Forelimb muscle (tissue), 1 donor: ENCODE results near the gene MEST. TPM values are rescaled to one million over a fixed set of nuclear protein-coding genes. Genes with fewer than 3 reads are reported as not detected.
"Not testable (repeated sequence)": the region's sequence is repeated elsewhere in the genome, so short reads cannot be mapped to it uniquely, and the experiment has no call there.

Source experiments
- DNase-seq: peaks from one replicate; pipeline ENCODE4 v3.0.0-alpha.2; 2013; ENCODE audit warnings: low read depth
- polyA plus RNA-seq: library from polyadenylated mRNA; unstranded; fragments of 120-200 nt; gene quantifications from one replicate; pipeline ENCODE4 v1.2.1, GENCODE V29; 2013; ENCODE audit not compliant: insufficient read length

MEST gene
- polyA plus RNA-seq, 1 donor = 810 TPM

- no peak for DNase-seq
These were observed 29.5 kb downstream of the MEST start for GRCh38 chr7:130521258-130521951.

- DNase-seq = not testable (repeated sequence)
These were observed 31.7 kb downstream of the MEST start for GRCh38 chr7:130523519-130524125.

DNA sequence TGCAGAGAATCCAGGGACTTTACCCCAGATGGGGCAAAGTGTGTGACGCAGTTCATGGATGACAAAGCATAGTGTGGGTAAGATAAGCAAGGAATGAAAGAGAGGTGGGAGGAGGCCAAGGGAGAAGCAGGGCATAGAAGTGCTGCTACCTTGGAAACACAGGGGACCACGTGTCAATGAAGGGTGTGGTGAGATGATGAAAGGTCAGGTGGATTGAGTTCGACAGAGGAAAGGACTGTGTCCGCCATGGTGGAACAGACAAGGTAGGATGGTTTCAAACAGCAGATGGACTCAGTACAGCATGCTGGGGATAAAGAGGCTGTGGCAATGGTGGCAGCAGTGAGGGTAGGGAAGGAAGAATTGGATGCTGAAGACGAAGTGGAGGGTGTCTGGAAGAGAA is 32.7 kb downstream of the MEST start:
- DNase-seq = no peak

- not testable (repeated sequence) for DNase-seq
These were observed 36.0 kb downstream of the MEST start for GRCh38 chr7:130527752-130528355.

DNA sequence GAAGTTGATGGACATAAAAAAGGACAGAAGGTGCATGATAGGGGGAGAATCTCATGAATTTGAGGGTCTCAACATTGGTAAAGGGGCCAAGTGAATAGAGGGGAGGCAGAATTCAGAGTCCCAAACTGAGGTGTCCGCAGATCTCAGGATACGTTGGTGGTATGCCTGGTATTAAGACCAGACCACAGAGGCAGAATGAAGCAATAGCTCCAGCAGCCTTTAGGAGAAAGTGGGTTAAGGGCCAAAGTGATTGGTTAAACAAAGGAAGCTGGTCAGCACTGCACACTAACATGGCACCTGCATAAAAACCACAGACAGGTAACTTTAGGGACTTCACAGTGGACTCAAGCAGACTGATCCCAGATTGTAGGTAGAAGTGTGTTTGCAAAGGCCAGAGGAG is 37.5 kb downstream of the MEST start:
- DNase-seq = no peak

GRCh38 chr7:130537894-130538293 is 46.0 kb downstream of the MEST start:
- not testable (repeated sequence) for DNase-seq

DNA sequence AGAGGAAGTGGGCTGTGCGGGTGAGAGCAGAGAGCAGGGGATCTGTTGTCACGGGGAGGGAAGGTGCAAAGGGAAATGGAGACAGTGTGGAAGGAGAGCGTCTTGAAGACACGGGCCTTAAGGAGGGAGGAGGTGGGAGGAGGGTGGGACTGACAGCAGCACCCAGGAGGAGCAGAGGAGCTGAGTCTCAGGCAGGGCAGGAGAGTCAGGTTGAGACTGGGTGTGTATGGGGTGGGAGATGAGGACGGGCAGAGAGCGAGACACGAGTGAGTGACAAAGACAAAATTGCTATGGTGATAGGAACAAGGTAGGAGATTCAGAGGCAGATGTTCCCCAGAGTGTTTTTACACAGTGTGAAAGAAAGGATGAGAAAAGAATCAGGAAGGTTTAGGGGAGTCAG is 49.4 kb downstream of the MEST start:
- DNase-seq = not testable (repeated sequence)

DNA sequence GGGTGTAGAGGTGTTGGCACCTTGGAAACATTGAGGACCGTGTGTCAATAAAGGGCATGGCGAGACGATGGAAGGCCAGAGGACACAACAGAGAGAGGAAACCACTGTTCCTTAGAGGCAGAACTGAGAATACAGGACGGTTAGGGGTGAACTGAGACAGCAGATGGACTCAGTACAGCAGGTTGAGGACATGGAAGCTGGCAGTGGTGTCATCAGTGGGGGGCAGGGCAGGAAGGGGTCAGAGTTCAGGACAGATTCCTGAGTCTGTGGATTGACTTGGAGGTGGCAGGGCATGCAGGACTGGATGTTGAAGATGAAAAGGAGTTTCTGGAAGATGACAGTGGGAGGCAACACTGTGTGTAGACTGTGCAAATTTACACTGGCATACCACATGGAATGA is 50.4 kb downstream of the MEST start:
- DNase-seq = not testable (repeated sequence)

DNA sequence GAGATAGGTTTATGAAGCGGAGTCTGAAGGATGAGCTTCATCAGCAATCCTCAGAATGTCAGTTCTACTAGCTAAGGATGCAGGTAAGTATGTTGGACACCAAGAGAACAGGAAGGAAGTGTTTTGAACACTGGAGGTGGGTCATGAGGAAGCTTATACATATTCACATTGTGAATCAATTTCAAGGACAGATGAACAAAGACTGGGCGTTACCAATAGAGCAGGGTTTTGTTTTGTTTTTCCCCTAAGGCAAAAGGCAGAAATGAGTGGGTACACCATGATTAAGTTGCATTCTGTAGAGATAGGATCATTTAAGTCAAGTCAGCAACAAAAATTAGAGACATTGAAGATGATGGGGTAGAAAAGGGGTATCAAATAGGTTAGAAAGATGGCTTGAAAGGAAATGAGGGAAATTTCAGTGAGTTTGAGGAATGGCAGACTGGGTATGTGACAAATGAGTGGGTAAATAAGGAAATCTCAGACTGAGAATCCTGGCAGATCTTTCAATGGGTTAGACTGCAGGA is 51.7 kb downstream of the MEST start:
- no peak for DNase-seq

DNA sequence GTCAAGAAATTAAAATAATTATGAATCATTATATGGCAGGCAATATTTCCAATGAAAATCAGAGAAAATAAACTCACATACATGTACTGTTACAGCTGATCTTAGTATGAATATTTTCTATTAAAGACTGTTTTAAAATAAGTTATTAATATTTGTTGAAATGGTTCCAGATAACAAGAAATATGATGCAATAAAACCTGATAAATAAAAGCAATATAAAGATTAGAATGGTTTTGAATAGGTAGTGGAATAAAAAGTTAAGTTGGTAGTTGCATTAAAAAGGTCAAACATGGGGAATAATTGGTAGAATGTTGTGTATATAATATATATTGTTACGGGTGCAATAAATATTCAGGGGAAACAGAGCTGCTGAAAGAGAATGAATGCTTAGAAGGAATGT is 52.5 kb downstream of the MEST start:
- DNase-seq = no peak

GRCh38 chr7:130553398-130554029 is 61.6 kb downstream of the MEST start:
- no peak for DNase-seq

GRCh38 chr7:130554481-130554880 is 62.6 kb downstream of the MEST start:
- no peak for DNase-seq

Other genes with a start within 250 kb of the MEST start
- gene CPA2, start 225.2 kb upstream of the MEST start, polyA plus RNA-seq = 0.49 TPM
- gene CPA4, start 198.9 kb upstream of the MEST start, polyA plus RNA-seq = 2.2 TPM
- 2.0 TPM for gene CPA5, start 147.3 kb upstream of the MEST start, polyA plus RNA-seq
- 6.5 TPM for gene CPA1, start 111.6 kb upstream of the MEST start, polyA plus RNA-seq
- gene CEP41, start 51.1 kb upstream of the MEST start, polyA plus RNA-seq = 22.9 TPM
- 44.1 TPM for gene COPG2, start 176.7 kb downstream of the MEST start, polyA plus RNA-seq
- gene TSGA13, start 194.5 kb downstream of the MEST start, polyA plus RNA-seq = 0.10 TPM
- 1.1 TPM for gene KLF14, start 242.1 kb downstream of the MEST start, polyA plus RNA-seq